Stimulated activated naive CD8-positive, alpha-beta T cell treated with anti-CD3 and anti-CD28 coated beads, Interleukin-15, Interleukin-2, amounts not matched to agents 100 ng/mL and 50 ng/mL, for 24 hours (primary cell): Measurements from ENCODE around the gene C11orf54.

ENCODE experiments used
- H3K27ac Mint-ChIP-seq: one replicate; pipeline ENCODE4 v1.8.0; 2021; ENCODE audit warnings: mild to moderate bottlenecking, mixed read lengths
- H3K27me3 Mint-ChIP-seq: one replicate; pipeline ENCODE4 v1.8.0; 2021; ENCODE audit warnings: mixed read lengths
- H3K36me3 Mint-ChIP-seq: one replicate; pipeline ENCODE4 v1.8.0; 2021; ENCODE audit warnings: low read depth, mixed read lengths
- H3K4me1 Mint-ChIP-seq: one replicate; pipeline ENCODE4 v1.8.0; 2021; ENCODE audit warnings: low read depth, mixed read lengths
- H3K4me3 Mint-ChIP-seq: one replicate; pipeline ENCODE4 v1.8.0; 2021; ENCODE audit warnings: mild to moderate bottlenecking, mixed read lengths
- H3K9me3 Mint-ChIP-seq: one replicate; pipeline ENCODE4 v1.8.0; 2021; ENCODE audit warnings: mixed read lengths

C11orf54 gene

GRCh38 chr11:93813974-93814373 is 72.5 kb downstream of the C11orf54 start:
- Mint-ChIP-seq H3K4me3 (no peak overlapping the region), H3K9me3 (no peaks in the 10 kb centered on the region), H3K4me1 (no peaks in the 10 kb centered on the region), H3K36me3 (peaks cover 66% of the 10 kb centered on the region), H3K27ac (no peak overlapping the region), H3K27me3 (no peaks in the 10 kb centered on the region)
